Measurements from ENCODE around the gene L3HYPDH. TPM values are rescaled to one million over a fixed set of nuclear protein-coding genes. Genes with fewer than 3 reads are reported as not detected.
A peak's percentile ranks its signal among the peaks of the same experiment; 100 is the strongest.
"Not testable (repeated sequence)": the region's sequence is repeated elsewhere in the genome, so short reads cannot be mapped to it uniquely, and the experiment has no call there.

The L3HYPDH gene
- total RNA-seq, 1 donor from 2014 or later: 42.9 TPM

DNA sequence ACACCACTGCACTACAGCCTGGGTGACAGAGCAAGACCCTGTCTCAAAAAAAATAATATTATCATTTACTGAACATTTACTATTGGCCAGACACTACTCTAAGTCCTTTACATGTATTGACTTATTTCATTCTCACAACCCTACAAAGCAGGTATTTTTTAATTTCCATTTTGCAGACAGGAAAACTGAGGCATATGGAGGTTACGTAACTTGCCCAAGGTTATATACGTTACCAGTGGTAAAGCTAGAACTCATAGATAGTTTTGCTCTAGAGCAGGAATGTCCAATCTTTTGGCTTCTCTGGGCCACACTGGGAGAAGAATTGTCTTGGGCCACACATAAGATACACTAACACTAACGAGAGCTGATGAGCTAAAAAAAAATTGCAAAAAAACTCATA lies 5.7 kb downstream of the L3HYPDH start:
- no peak for DNase-seq

DNA sequence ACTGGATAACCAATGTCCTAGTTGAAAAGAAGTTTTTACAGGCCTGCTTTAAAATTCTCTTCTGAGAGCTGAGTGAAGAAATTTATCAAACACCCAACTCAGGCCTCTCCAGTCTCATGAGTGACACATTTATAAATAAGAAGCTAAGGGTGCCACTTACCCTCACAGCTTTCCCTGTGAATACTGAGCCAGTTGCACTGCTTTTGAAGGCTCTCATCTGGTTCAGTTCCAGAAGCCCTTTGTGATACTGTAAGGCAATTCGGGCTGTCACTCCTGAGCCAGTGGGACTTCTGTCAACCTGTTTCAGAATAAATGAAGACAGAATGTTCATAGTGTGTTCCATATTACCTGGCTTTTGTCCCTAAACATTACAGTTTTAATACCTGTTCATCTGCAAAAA lies 8.5 kb downstream of the L3HYPDH start:
- DNase-seq: no peak

DNA sequence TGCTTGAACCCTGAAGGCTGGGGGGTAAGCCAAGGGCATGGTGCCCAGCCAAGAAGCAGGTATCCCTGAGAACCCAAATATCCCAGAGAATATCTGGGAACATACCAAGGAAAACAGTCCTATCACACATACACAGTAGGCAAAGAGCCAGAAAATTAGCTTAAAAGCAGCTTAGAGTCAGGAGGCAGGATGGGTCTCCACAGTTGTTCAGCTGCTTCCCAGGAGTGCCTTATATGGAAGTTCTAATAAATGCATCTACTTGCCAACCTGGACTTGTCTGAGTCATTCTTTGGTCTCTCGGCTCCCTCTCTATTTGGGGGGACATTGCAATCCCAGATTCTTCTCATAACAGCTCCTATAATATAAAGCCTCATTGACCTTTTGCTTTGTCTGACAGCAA lies 10.0 kb downstream of the L3HYPDH start:
- no peak for DNase-seq

DNA sequence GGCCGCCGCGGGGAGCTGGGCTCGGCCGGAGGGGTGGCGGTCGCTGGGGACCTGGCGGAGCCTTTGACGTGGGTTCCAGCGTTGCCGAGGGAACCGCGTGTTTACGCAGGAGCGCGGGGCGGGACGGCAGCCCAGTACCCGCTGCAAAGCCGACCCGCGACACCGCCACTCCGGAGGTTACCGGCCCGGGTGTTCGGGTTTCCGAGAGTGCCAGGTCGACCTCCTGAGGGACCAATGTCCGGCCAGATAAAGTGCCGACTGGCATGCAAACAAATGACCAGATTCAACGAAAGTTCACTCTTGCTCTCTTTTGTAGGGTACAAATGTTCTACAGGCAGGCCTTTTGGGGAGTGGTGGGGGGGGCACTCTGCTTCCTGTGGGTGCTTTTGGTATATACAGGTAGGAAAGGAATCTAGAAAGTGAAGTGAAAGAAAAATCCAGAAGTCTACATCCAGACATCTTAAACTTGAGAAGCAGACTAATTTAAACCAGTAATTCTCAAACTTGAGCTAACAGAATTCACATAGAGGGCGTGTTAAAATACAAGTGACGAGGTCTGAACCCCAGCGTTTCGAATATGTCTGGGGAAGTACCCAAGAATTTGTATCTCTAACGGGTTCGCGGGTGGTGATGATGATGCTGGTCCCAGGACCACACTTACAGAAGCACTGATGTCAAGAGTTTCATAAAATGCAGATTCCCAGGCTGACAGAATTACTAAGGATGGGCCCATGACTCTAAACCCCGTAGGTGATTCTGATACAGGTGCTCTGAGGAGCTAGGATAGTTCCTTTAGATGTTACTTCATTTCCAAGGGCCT lies 18.7 kb downstream of the L3HYPDH start, which contains the start of gene GPR135:
Gene GPR135, minus strand, starts transcription at position 65 of the 820 bp plus-strand sequence. CDS start 154 bp downstream, outside the sequence.
- DNase-seq: peak; percentile 59

DNA sequence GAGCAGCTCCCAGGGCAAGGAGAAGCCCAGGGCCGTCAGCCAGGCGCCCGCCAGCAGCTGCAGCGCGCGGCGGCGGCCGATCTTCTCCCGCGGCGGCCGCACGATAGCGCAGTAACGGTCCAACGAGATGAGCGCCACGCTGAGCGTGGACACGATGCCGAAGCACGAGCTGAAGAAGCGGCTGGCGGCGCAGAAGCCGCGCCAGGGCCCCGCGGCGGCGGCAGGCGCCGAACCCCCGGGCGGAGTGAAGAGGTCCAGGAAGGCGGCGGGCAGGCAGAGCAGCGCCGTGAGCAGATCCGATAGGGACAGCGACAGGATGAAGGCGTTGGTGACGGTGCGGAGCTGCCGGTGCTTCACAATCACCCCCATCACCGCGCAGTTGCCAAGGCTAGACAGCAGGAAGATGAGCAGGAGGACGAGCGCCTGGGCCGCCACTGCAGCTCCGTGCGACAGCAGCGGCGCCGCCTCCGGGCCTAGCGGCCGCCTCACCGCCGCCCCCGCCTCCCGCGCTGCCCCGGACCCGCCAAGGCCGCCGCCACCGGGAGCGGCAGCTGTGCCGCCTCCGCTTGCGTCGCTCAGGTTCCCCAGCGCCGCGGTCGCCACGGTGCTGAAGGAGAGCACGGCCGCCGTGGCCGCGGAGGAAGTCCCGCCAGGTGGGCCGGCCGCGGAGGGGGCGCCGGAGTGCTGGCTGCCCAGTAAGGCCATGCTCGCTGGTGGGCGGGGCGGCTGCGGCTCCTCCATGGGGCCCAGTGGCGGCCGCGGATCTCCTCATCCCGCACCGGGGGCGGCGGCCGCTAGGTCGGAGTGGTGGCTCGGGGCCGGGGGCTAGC lies 19.5 kb downstream of the L3HYPDH start:
- peak; percentile 75 for DNase-seq

DNA sequence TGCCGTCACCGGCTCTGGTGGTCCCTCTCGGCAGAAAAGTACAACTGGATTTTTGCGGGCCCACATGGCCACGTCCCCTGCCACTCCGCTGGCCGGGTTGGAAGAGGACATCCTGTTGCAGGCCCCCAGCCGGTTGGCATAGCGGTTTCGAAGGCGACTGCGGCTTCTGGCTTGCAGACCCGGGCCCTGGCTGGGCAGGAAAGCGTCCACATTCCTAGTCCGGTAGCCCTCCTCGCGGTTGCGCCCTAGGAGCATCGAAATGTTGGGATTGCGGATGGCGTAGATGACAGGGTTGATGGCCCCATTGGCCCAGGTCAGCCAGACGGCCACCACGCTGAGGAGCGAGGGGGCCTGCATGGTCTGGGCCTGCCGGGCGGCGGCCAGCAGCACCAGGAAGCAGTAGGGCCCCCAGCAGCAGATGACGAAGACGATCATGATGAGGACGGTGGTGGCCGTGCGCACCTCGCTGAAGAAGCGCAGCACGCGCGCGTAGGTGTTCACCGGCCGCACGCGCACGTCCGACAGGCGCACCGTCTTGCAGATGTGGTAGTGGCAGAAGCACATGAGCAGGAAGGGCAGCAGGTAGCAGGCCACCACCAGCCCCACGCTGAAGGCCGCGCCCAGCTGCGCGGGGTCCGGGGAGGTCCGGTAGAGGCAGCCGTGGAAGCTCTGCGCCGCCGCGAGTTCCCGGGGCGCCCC lies 20.3 kb downstream of the L3HYPDH start:
- DNase-seq: no peak

DNA sequence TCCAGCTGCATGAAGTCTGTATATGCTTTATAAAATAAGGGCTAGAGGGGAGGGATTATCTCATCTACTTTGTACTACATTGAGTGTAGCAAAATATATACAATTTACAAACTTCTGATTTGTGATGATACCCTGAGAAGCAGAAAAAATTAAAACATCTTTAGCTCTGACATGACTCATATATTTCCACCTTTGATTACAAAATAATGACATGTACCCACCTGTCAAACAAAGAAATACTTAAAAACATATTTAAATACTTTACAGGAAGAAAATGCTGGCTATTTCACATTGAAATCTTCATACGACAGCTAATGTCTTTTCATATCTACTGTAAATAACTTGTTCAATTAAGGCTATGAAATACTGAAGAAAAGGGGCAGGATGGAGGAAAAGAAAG lies 22.3 kb downstream of the L3HYPDH start:
- no peak for DNase-seq

DNA sequence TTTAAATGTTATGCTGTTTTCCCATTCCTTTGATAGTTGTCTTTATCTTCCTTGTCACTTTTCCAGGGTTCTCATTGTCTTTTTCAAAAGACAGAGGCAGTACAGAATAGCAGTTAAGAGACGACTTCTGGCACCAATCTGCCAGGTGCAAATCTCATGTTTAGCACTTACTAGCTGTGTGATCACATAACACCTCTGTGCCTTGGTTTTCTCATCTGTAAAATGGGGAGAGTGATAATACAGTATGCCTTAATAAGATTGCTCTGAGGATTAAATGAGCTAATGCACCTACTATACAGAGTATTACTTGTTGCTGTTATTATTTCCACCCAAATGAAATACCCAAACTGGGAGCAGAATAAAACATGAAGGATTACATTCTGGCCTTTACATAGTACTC lies 23.8 kb downstream of the L3HYPDH start:
- DNase-seq: no peak

DNA sequence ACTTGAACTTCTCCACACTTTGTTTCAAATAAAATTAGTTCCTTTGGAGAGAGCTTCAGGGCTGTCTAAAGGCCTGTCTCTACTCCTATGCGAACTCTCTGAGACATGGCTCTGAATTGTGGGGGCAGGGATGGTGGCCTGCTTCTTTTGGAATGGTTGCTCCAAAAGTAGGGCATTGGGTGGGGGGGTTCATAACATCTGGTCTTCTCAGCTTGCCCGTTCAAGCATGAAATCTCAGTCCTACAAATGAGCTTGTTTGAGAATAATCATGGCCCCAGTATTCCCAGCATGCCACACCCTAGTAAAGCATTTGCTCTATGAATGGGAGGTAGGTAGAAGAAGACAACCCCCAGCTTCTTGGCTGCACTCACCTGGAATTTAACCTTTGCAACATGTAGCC lies 25.7 kb downstream of the L3HYPDH start:
- no peak for DNase-seq

DNA sequence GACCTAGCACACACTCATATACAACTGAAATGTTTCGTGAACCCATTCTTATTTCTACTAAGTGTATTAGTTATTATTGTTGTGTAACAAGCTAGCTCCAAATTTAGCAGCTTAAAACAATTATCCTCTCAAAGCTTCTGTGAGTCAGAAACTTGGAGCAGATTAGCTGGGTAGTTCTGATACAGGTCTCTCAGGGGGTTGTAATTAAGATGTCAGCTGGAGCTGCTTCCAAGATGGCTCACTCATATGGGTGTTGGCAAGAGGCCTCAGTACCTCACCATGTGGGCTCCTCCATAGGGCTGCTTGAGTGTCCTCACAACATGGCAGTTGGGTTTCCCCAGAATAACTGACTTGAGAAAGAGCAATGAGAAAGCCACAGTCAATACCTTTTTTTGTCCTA lies 28.8 kb downstream of the L3HYPDH start:
- no peak for DNase-seq

DNA sequence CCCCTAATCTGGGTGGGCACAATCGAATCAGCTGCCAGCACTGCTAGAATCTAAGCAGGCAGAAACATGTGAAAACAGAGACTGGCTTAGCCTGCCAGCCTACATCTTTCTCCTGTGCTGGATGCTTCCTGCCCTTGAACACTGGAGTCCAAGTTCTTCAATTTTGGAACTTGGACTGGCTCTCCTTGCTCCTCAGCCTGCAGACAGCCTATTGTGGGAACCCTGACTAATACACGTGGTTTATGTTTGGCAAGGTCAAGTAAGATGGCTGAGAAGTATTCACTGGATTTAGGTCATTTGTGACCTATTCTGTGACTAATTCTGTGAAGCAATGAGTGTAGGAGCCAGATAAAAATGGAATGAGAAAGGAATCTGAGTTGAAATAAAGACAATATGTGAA lies 30.1 kb downstream of the L3HYPDH start:
- no peak for DNase-seq

DNA sequence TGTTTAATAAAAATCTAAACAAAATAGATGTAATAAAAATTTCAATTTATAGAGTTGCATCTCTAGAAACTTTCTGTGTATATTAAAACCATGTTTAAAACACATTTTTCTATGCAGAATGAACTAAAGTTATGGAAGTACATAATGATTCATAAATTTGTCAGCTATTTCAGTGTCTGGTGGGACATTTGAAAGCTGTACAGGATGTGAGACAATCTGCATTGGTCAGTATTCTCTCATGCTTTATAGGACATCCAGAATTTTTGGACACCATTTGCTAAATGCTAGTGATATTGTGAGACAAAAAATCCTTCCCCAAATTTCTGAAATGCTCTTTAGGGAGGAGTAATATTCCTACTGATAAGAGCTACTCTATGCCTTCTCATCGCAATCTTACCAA lies 32.4 kb downstream of the L3HYPDH start:
- DNase-seq: no peak

DNA sequence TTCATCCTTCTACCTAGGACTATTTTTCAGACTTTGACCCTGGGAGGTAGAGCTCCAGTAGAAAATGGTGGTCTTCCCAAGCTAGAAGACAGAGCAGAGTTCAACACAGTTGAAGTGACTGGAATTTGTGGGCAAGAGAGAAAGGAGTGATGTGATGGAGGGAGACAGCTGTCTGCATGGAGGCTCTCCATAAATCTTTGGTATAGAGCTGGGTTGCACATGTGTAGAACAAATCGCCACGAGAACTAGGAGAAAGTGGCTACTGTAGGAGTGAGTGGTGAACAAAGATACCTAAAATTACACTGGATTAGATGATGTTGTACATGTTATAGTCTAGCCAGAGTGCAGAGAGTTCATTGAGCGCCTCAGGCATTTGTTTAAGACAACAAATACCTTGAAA lies 33.5 kb downstream of the L3HYPDH start:
- peak; percentile 19 for DNase-seq

DNA sequence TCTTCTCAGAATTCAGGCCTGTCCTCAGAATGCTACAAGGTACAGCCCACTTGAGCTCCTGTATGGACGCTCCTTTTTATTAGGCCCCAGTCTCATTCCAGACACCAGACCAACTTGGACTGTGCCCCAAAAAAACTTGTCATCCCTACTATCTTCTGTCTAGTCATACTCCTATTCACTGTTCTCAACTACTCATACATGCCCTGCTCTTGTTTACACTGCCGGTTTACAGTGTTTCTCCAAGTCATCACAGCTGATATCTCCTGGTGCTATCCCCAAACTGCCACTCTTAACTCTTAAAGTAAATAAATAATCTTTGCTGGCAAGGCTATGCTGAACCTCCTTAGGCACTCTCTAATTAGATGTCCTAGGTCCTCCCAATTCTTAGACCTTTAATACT lies 35.5 kb downstream of the L3HYPDH start:
- DNase-seq: not testable (repeated sequence)

DNA sequence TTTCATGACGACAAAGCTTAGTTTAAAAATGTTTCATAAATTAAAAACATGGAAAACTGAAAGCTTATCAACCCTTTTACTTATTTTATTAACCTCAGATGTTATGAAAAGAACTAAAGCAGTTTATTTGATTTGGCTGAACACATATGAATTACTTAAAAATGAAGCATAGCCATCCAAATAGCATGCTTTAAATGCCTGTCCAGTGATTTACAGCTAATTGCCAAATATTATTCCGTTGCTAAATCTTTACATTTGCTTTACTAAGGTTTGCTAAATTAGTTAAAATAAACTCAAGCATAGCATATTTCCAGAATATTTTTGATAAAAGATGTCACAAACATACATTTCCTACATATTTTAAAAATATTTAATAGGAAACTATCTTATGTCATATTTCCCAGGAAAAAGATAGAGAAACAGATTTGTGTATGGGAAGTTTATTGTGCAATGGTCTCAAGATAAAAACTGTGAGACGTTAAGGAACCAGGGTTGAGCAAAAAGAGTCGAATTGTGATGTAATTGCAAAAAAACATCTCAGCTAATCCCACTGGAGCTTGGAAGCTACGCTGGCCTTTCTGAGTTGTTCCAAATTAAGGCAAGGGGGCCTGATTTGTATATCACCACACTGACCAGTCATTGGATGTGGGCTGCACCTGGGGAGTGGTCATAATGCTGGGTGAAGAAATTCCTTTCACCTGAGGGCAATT lies 44.8 kb downstream of the L3HYPDH start:
- DNase-seq: no peak

DNA sequence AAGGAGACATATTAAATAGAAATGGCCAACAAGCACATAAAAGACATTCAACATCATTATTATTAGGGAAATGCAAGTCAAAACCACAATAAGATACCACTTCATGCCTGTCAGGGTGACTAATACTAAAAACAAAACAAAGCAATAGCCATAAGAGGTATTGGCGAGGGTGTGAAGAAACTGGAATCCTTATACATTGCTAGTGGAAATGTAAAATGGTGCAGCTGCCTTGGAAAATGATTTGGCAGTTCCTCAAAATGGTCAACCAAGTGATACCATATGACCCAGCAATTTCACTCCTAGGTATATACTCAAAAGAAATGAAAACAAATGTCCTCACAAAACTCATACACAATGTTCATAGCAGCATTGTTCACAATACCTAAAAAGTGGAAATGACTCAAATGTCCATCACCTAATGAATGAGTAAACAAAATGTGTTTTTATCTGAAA lies 46.0 kb downstream of the L3HYPDH start:
- DNase-seq: no peak

DNA sequence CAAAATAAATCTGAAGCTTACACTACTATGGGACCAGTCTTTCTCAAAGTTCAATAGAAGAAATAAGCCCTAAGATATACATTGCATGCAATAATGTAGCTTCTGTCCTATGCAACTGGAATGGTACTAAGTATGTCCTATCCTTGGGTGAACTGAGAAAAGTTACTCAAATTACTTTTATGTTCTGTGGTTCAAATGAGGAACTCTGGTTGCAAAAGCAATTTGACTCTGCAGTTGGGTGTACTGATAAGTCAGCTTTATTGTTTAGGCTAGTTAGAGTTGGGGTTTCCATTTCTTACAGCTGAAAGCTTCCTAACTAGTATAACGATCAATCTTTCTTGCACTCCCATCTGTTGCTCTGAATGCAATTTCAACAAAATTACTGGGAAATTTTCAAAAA lies 48.2 kb downstream of the L3HYPDH start:
- DNase-seq: no peak

DNA sequence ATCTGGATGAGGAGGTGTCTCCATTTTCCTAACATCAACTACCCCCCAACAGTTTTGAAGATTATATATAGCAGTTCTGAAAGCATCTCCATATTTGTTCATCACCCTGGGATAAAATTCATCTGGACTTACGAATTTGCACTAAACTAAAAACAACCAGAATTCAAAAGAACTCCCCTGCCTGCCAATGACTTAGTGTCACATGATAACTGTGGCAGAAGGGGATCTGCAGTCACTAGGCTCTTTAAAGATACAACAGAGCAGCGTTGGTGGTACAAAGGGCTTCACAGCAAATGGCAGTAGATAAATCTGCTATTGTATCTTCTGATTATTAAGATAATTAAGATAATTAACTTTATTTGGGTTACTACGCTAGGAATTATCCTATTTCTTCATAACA lies 49.1 kb downstream of the L3HYPDH start:
- no peak for DNase-seq

DNA sequence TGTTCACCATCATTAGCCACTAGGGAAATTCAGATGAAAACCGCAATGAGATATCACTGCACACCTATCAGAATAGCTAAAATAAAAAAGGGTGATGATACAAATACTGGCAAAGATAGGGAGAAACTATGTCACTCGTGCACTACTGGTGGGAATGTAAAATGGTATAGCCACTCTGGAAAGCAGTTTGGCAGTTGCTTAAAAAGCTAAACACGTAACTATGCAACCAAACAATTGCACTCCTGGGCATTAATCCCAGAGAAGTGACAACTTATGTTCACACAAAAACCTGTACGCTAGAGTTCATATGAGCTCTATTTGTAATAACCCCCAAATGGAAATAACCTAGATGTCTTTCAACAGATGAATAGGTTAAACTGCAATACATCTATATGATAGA lies 54.4 kb downstream of the L3HYPDH start:
- no peak for DNase-seq

DNA sequence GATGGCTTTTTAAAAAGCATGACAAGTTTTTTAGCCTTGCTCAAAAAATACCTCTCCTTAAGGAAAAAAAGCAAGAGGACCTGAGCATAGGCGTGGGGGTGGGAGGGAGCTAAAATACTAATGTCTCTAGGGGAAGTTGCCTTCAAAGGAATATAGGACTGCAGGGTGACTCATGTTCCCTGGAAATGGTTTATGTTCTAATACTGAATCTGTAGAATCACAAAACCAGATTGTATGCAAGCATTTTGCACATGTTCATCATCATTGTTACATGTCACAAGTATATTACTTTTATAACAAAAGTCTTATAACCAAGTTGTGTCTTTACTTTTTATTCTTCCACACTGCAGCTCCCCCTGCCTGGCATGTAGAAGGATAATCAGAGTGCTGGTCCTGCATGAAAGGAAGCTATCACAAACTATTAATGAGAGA lies 55.6 kb downstream of the L3HYPDH start:
- peak; percentile 60 for DNase-seq

DNA sequence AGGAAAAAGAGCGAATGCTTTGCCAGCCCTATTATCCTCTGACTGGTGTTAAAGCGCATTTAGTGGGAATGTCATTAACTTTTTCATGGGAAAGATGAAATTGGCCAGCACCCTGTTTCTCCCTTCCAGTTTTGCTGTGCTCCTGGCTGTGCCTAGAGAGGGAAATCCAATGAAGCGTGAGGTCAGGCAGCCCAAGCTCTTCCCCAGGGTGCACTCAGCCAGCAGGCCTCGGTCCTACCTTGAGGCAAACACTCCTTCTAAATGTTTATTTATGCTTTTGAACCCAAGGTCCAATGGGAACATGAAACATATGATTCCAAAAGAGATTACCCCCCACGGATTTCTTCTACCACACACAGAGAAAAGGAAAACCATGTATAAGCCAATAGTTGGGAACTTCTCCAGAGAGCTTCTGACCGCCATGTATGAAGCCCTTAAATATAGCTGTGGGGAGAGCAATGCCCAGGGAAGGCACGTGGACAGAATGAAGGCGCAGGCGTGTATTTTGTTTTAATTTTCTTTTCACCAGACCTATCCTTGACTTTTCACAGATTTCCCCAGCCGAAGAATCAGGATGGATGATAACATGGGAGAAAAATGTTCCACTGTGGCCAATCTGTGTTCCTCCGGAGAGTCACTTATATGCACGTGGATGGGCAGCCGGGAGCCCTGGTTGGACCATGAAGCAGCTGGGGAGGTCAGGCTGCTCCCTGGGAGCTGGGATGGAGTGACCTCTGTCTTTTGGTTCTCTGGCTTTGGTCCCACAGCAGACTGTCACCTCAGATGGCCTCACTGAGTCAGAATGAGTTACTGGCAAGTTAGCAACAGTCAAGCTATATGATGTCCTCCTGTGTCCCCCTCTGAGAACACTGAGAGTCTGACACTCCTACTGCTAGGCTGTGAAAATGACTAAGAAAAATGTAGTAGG lies 56.3 kb downstream of the L3HYPDH start:
- DNase-seq: no peak
